Osteoblast (primary cell): Measurements from ENCODE around the gene RNF217. TPM values are rescaled to one million over a fixed set of nuclear protein-coding genes. Genes with fewer than 3 reads are reported as not detected.

Source experiments
- DNase-seq: peaks from one replicate; pipeline ENCODE4 v3.0.0; 2011; ENCODE audit warnings: low spot score, mixed read lengths; ENCODE audit not compliant: insufficient read length; ENCODE audit errors: missing footprints
- H2AFZ ChIP-seq: 2 replicates; pipeline ENCODE4 v1.6.0; 2011; ENCODE audit warnings: mild to moderate bottlenecking, low read length
- H3K27ac ChIP-seq: 2 replicates; pipeline ENCODE4 v1.5.1; 2011; ENCODE audit warnings: mild to moderate bottlenecking, low read depth, low read length, moderate library complexity
- H3K27me3 ChIP-seq: 2 replicates; pipeline ENCODE4 v1.6.0; 2012; ENCODE audit warnings: mild to moderate bottlenecking, control low read depth, inconsistent platforms, low read length, moderate library complexity; ENCODE audit not compliant: insufficient read depth
- H3K36me3 ChIP-seq: 2 replicates; pipeline ENCODE4 v1.5.1; 2011; ENCODE audit warnings: mild to moderate bottlenecking, low read length, control low read depth, moderate library complexity; ENCODE audit not compliant: insufficient read depth
- H3K4me1 ChIP-seq: 2 replicates; pipeline ENCODE4 v1.5.1; 2011; ENCODE audit warnings: mild to moderate bottlenecking, low read length, control low read depth, moderate library complexity; ENCODE audit not compliant: insufficient read depth
- H3K4me2 ChIP-seq: 2 replicates; pipeline ENCODE4 v1.6.0; 2011; ENCODE audit warnings: mild to moderate bottlenecking, low read length; ENCODE audit not compliant: insufficient read depth
- H3K4me3 ChIP-seq: fragments of 200-600 bp; sonication (generic); 3 replicates; pipeline ENCODE4 v1.5.1; 2012; ENCODE audit warnings: mild to moderate bottlenecking, low read length, inconsistent platforms; ENCODE audit not compliant: insufficient read depth
- H3K79me2 ChIP-seq: 2 replicates; pipeline ENCODE4 v1.6.0; 2012; ENCODE audit warnings: mild to moderate bottlenecking, low read length, control low read depth, inconsistent platforms; ENCODE audit not compliant: insufficient read depth
- H3K9me3 ChIP-seq: 2 replicates; pipeline ENCODE4 v1.5.1; 2011; ENCODE audit warnings: low read depth, low read length, control low read depth
- H4K20me1 ChIP-seq: 2 replicates; pipeline ENCODE4 v1.6.0; 2012; ENCODE audit warnings: mild to moderate bottlenecking, low read length, control low read depth; ENCODE audit not compliant: insufficient read depth
- CTCF ChIP-seq: IDR thresholded peaks from 2 replicates; pipeline ENCODE4 v1.5.1; 2011; ENCODE audit warnings: mild to moderate bottlenecking, low read depth, low read length, moderate library complexity; ENCODE audit errors: extremely low read depth
- total RNA-seq: library from RNA; depleted of rRNA; stranded (reverse); fragments of >200 nt; gene quantifications from 2 replicates; pipeline ENCODE4 v1.2.3, GENCODE V29; 2012

RNF217 gene
- total RNA-seq, 1 donor = 22.8 TPM

DNA sequence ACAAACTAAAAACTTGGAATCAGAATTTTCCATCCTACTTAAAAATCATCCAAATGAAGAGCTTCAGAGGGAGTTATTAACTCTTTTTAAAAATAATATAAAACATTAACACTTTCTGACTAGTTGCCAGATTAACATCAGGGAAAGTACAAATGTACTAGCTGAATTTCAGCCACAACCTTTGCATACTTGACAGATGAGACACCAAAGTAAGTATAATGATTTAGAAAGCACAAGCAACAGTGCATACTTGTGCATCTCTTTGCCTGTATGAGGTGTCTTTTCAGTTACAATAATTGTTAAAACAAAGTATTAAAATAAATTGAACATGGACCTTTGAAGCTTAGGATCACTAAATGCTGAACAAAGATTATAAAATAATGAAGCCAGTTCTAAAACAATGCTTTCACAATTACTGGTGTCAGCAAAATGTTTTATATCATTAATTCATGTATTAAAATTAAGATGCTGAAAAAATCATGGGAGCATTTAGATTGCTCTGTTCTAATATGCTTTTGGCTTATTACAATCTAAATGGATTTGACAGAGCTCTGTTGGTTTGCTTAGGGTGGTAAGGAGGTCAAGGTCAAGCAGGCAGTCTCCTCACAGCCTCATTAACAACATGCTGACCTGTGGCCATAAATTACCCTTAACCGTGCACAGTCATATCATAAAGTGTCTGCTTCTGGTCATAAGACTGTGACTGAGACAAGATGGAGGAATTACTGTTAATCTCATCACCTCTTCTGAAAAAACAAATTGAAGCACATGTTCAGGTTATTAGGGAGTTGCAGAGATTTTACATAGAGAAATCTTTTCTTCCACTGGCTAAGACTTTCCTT, 15.1 kb downstream of the RNF217 start:
- Histone ChIP-seq H4K20me1 (peaks cover 20% of the 10 kb centered on the region), H3K27me3 (no peaks in the 10 kb centered on the region), H3K4me1 (peaks cover 4% of the 10 kb centered on the region), H3K27ac (no peak overlapping the region), H3K4me3 (no peak overlapping the region), H3K79me2 (peaks cover 77% of the 10 kb centered on the region), H2AFZ (no peak overlapping the region), H3K36me3 (peaks cover 33% of the 10 kb centered on the region), H3K4me2 (no peak overlapping the region), H3K9me3 (peaks cover 6% of the 10 kb centered on the region)
- DNase-seq = no peak
- TF ChIP-seq CTCF = no peak

DNA sequence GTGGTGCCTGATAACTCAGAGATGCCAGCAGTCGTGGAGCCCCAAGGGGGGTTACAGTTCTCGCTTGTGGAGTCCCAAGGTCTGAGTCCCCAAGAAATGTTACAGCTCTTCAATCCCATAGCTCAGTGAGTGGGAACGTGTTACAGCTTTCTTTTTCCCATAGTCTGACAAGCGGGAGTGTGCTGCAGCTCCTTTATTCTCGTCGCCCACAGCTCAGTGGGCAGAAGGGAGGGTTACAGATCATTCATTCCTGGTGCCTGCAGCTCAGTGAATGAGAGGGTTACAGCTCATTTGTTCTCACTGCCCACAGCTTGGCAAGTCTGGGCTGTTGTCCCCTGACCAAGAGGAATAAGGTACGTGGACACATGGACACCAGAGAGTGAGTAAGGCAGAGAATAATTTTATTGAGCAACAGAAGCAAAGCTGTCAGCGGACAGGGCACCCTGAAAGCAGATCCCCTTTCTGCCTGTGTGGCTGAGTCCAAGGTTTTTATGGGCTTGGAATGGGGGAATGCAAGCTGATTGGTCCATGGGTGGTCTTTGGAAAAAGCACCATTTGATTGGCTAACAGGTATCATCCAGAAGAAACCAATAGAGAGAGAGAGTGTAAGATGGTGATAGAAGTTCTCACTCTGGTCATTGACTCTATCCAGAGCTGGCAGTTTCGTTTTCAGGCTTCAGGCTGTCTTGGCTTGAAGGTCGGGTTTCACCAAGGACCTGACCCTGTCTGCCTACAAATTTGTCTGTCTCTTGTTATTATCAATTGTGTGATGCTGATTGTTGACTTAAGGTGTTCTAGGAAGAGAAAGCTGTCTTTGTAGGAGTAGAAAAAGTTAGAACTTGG, 16.4 kb downstream of the RNF217 start:
- no peaks in the 10 kb centered on the region for H3K27me3 ChIP-seq
- peaks cover 4% of the 10 kb centered on the region for H3K4me1 ChIP-seq
- peaks cover 6% of the 10 kb centered on the region for H3K9me3 ChIP-seq
- H3K4me2 ChIP-seq = no peak overlapping the region
- H3K36me3 ChIP-seq = peaks cover 22% of the 10 kb centered on the region
- H2AFZ ChIP-seq = no peak overlapping the region
- peaks cover 75% of the 10 kb centered on the region for H3K79me2 ChIP-seq
- TF ChIP-seq CTCF = no peak
- peaks cover 13% of the 10 kb centered on the region for H4K20me1 ChIP-seq
- no peak overlapping the region for H3K4me3 ChIP-seq
- no peak for DNase-seq
- no peak overlapping the region for H3K27ac ChIP-seq

GRCh38 chr6:124979294-124979678, 17.0 kb downstream of the RNF217 start:
- no peak overlapping the region for H2AFZ ChIP-seq
- H3K4me3 ChIP-seq = no peak overlapping the region
- H3K27me3 ChIP-seq = no peaks in the 10 kb centered on the region
- peaks cover 6% of the 10 kb centered on the region for H3K9me3 ChIP-seq
- peaks cover 77% of the 10 kb centered on the region for H3K79me2 ChIP-seq
- TF ChIP-seq CTCF = no peak
- H3K36me3 ChIP-seq = peaks cover 17% of the 10 kb centered on the region
- no peak for DNase-seq
- H3K4me2 ChIP-seq = no peak overlapping the region
- no peak overlapping the region for H3K27ac ChIP-seq
- H3K4me1 ChIP-seq = peaks cover 11% of the 10 kb centered on the region
- peaks cover 11% of the 10 kb centered on the region for H4K20me1 ChIP-seq

- peaks cover 15% of the 10 kb centered on the region for H3K4me1 ChIP-seq
- no peak for TF ChIP-seq CTCF
- H3K9me3 ChIP-seq = peaks cover 6% of the 10 kb centered on the region
- H3K36me3 ChIP-seq = peaks cover 12% of the 10 kb centered on the region
- DNase-seq = no peak
- H3K27me3 ChIP-seq = no peaks in the 10 kb centered on the region
- H3K4me3 ChIP-seq = no peak overlapping the region
- no peak overlapping the region for H3K27ac ChIP-seq
- no peaks in the 10 kb centered on the region for H4K20me1 ChIP-seq
- peaks cover 76% of the 10 kb centered on the region for H3K79me2 ChIP-seq
- no peak overlapping the region for H2AFZ ChIP-seq
- H3K4me2 ChIP-seq = no peak overlapping the region
Observed at GRCh38 chr6:124982669-124983068, 20.4 kb downstream of the RNF217 start.
